Measurements from ENCODE around the gene CLASP2. TPM values are rescaled to one million over a fixed set of nuclear protein-coding genes. Genes with fewer than 3 reads are reported as not detected.

The CLASP2 gene
- total RNA-seq, 2 donors from 2014 or later = 65.0 to 74.8 TPM

- Mint-ChIP-seq H3K27ac (no peak overlapping the region), H3K36me3 (ENCODE audit: low read depth) (peaks cover 77% of the 10 kb centered on the region), H3K4me1 (no peaks in the 10 kb centered on the region), H3K27me3 (ENCODE audit: insufficient read depth) (no peaks in the 10 kb centered on the region), H3K4me3 (no peak overlapping the region), H3K9me3 (peaks cover 80% of the 10 kb centered on the region)
- H3K36me3 ChIP-seq (ENCODE audit: control insufficient read depth, insufficient read depth, low read length) = peaks cover 26% of the 10 kb centered on the region
- H3K27me3 ChIP-seq (ENCODE audit: control insufficient read depth, insufficient read depth, low read length, poor library complexity, severe bottlenecking) = no peaks in the 10 kb centered on the region
- DNase-seq = no peak
- no peak overlapping the region for H3K27ac ChIP-seq (ENCODE audit: low read depth, low read length)
- H3K9ac ChIP-seq (ENCODE audit: extremely low read depth, low read length, poor library complexity, severe bottlenecking) = no peak overlapping the region
- no peak overlapping the region for H3K4me3 ChIP-seq (ENCODE audit: low read length)
- WGBS, 2 experiments (ENCODE audit: insufficient coverage in 1 of 2, insufficient read length in 1 of 2) = 95% methylated on average over 2 of the region's 3 CpGs; no CpG with 5 or more reads in 1 of the 2 experiments
- no peaks in the 10 kb centered on the region for H3K4me1 ChIP-seq (ENCODE audit: control insufficient read depth, insufficient read depth, low read length)
- H3K9me3 ChIP-seq (ENCODE audit: control insufficient read depth, low read length) = peaks cover 53% of the 10 kb centered on the region
- no peak for TF ChIP-seq CTCF (conservative IDR thresholded peaks at IDR 0.05)
These were observed 13.2 kb downstream of the CLASP2 start for GRCh38 chr3:33704891-33705290.

- WGBS, 2 experiments (ENCODE audit: insufficient coverage in 1 of 2, insufficient read length in 1 of 2) = 100% methylated on average over 1 of the region's 1 CpG; no CpG with 5 or more reads in 1 of the 2 experiments
- H3K9me3 Mint-ChIP-seq = peaks cover 52% of the 10 kb centered on the region
These were observed 18.8 kb downstream of the CLASP2 start for GRCh38 chr3:33699275-33699674.

GRCh38 chr3:33694944-33695343, 23.1 kb downstream of the CLASP2 start:
- peak overlapping the region; percentile 11 for H3K27ac Mint-ChIP-seq
- peaks cover 37% of the 10 kb centered on the region for H3K36me3 ChIP-seq (ENCODE audit: control insufficient read depth, insufficient read depth, low read length)
- no peak overlapping the region for H3K4me3 Mint-ChIP-seq
- no peak overlapping the region for H3K27ac ChIP-seq (ENCODE audit: low read depth, low read length)
- DNase-seq = no peak
- TF ChIP-seq CTCF (conservative IDR thresholded peaks at IDR 0.05) = no peak
- no peak overlapping the region for H3K9ac ChIP-seq (ENCODE audit: extremely low read depth, low read length, poor library complexity, severe bottlenecking)
- no peak overlapping the region for H3K4me3 ChIP-seq (ENCODE audit: low read length)
- H3K9me3 ChIP-seq (ENCODE audit: control insufficient read depth, low read length) = peaks cover 12% of the 10 kb centered on the region
- no peaks in the 10 kb centered on the region for H3K27me3 ChIP-seq (ENCODE audit: control insufficient read depth, insufficient read depth, low read length, poor library complexity, severe bottlenecking)
- peaks cover 2% of the 10 kb centered on the region for H3K4me1 Mint-ChIP-seq
- H3K9me3 Mint-ChIP-seq = peaks cover 10% of the 10 kb centered on the region
- H3K4me1 ChIP-seq (ENCODE audit: control insufficient read depth, insufficient read depth, low read length) = no peaks in the 10 kb centered on the region
- H3K27me3 Mint-ChIP-seq (ENCODE audit: insufficient read depth) = no peaks in the 10 kb centered on the region
- peaks cover 40% of the 10 kb centered on the region for H3K36me3 Mint-ChIP-seq (ENCODE audit: low read depth)

More at GRCh38 chr3:33699275-33699674, 18.8 kb downstream of the CLASP2 start:
- no peak for DNase-seq
- no peak overlapping the region for H3K4me3 Mint-ChIP-seq
- peaks cover 28% of the 10 kb centered on the region for H3K36me3 ChIP-seq (ENCODE audit: control insufficient read depth, insufficient read depth, low read length)
- no peak overlapping the region for H3K9ac ChIP-seq (ENCODE audit: extremely low read depth, low read length, poor library complexity, severe bottlenecking)
- peaks cover 69% of the 10 kb centered on the region for H3K36me3 Mint-ChIP-seq (ENCODE audit: low read depth)
- no peaks in the 10 kb centered on the region for H3K27me3 ChIP-seq (ENCODE audit: control insufficient read depth, insufficient read depth, low read length, poor library complexity, severe bottlenecking)
- H3K27ac ChIP-seq (ENCODE audit: low read depth, low read length) = no peak overlapping the region
- no peak overlapping the region for H3K4me3 ChIP-seq (ENCODE audit: low read length)
- H3K27ac Mint-ChIP-seq = no peak overlapping the region
- peaks cover 54% of the 10 kb centered on the region for H3K9me3 ChIP-seq (ENCODE audit: control insufficient read depth, low read length)
- peaks cover 2% of the 10 kb centered on the region for H3K4me1 Mint-ChIP-seq
- H3K4me1 ChIP-seq (ENCODE audit: control insufficient read depth, insufficient read depth, low read length) = no peaks in the 10 kb centered on the region
- no peak for TF ChIP-seq CTCF (conservative IDR thresholded peaks at IDR 0.05)
- no peaks in the 10 kb centered on the region for H3K27me3 Mint-ChIP-seq (ENCODE audit: insufficient read depth)

All from endodermal cell (in vitro differentiated cells).